ENCODE measurements around the gene CCSER2. TPM values are rescaled to one million over a fixed set of nuclear protein-coding genes. Genes with fewer than 3 reads are reported as not detected.

The CCSER2 gene
- total and polyA plus RNA-seq, 7 donors, result 10.2 to 101 (median 83.2) TPM

DNA sequence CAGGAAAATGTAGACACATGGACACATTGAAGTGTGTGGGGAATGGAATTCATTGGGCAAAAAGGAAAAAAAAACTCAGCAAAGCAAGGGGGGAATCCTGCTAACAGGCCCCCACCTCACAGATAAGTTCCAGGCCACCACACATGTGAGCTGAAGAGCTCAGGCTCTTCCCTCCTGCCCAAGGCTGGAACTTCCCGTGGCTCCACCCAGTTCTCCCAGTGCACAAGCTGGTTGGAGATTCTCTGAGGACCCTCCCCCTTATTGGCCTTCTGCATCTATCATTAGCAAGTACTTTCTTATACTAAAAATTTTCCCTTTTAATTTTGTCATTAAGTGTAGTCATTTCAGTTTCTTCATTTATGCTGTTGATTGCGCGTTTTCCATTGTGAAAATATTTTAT, 190.8 kb downstream of the CCSER2 start:
- WGBS, 2 donors, result 96 to 99% methylated on average over 3 of the region's 3 CpGs
- Histone ChIP-seq H3K4me3 (no peak overlapping the region), H3K27me3 (no peaks in the 10 kb centered on the region), H3K9me3 (no peaks in the 10 kb centered on the region), H3K36me3 (peaks cover 0 to 24% (median 6%) of the 10 kb centered on the region in 4 donors), H3K4me1 (peaks cover 0 to 15% (median 9%) of the 10 kb centered on the region in 4 donors), H3K27ac (no peak overlapping the region)
- no peak for TF ChIP-seq POLR2AphosphoS5 (IDR thresholded peaks at IDR 0.05)
- intact Hi-C loops (cut with DNase I), result no loop called here
- DNase-seq, result no peak

- peaks cover 0 to 6% (median 0%) of the 10 kb centered on the region in 4 donors for H3K36me3 ChIP-seq
- DNase-seq, result no peak
- WGBS, 2 donors, result 85 to 89% methylated on average over 8 of the region's 8 CpGs
- no peaks in the 10 kb centered on the region for H3K9me3 ChIP-seq
- no peak for TF ChIP-seq EP300 (IDR thresholded peaks at IDR 0.05)
- no peak for TF ChIP-seq CTCF (IDR thresholded peaks at IDR 0.05)
- no peak for TF ChIP-seq POLR2A (IDR thresholded peaks at IDR 0.05)
- TF ChIP-seq POLR2AphosphoS5 (IDR thresholded peaks at IDR 0.05), result no peak
- no peak overlapping the region for H3K4me3 ChIP-seq
- no peak overlapping the region for H3K27ac ChIP-seq
- intact Hi-C loops (cut with DNase I), result no loop called here
- no peaks in the 10 kb centered on the region for H3K27me3 ChIP-seq
- H3K4me1 ChIP-seq, result peaks cover 0 to 15% (median 9%) of the 10 kb centered on the region in 4 donors
Observed at GRCh38 chr10:84521013-84521412, 192.6 kb downstream of the CCSER2 start.

DNA sequence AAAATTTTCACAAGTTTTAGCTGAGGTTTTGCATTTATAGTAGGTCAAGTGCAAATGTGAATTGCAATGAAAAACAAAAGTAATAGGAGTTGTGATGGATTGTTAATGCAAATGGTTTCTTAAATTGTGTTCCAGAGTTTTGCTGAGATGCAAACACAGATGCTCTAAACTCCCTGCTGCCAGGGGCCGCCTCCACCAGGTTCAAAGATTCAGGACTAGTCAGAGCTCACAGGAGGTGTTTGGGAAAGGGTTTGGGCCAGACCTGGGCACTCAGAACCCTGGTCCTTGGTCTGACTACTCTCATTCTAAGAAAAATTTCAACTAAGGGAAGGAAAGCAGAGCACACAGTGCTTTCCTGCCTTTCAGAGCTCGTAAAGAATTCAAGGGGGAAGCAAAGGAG, 193.1 kb downstream of the CCSER2 start:
- TF ChIP-seq EP300 (IDR thresholded peaks at IDR 0.05) (no peak), CTCF (IDR thresholded peaks at IDR 0.05) (no peak), POLR2AphosphoS5 (IDR thresholded peaks at IDR 0.05) (no peak), POLR2A (IDR thresholded peaks at IDR 0.05) (no peak)
- Histone ChIP-seq H3K9me3 (no peaks in the 10 kb centered on the region), H3K4me3 (no peak overlapping the region), H3K4me1 (peaks cover 0 to 15% (median 9%) of the 10 kb centered on the region in 4 donors), H3K36me3 (peaks cover 0 to 1% (median 0%) of the 10 kb centered on the region in 4 donors), H3K27me3 (no peaks in the 10 kb centered on the region), H3K27ac (no peak overlapping the region)
- 85% methylated on average over 2 of the region's 2 CpGs for WGBS, 2 donors
- intact Hi-C loops (cut with DNase I), result no loop called here
- no peak for DNase-seq

DNA sequence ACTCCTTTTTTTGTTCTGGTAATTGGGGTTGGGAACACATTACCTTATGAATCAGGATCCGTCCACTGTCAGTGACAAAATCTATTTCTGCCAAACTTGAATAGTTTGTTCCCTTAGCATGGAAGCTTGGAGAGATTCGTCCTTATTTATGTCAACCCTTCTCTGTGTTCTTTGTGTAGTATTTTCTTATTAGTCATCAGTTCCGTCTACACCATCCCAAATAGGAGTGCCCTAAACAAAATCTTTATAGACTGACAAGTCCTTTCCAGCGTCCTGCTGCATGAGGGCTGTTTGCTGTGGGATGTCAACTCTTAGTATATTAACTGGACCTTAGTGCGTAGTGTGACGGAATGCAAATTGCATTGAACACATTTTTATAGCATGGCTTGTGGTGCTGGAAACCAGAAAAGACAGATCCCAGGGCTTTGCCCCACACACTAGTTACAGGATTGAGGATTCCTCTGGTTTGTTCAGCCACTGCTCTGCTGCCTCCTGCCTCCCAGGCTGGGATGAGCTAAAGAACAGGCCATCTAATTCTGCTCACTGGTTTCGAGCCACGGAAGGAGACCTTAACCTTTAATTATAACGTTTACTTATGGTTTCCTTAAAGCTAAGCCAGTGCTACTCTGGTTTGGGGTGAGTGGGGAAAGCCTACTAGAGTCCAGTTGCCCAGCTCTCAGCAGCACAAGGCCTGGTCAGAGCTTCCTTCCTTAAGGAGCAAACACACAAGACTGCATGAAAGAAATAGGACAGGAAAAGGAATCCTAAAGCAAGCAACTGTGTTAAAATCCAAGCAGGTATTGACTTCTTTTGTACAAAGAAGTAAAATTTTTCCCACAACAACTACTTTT, 194.4 kb downstream of the CCSER2 start:
- H3K36me3 ChIP-seq, result no peaks in the 10 kb centered on the region
- no peaks in the 10 kb centered on the region for H3K27me3 ChIP-seq
- 56 to 72% methylated on average over 9 of the region's 9 CpGs for WGBS, 2 donors
- H3K4me1 ChIP-seq, result peaks cover 0 to 15% (median 9%) of the 10 kb centered on the region in 4 donors
- no peak overlapping the region for H3K27ac ChIP-seq
- no peak overlapping the region for H3K4me3 ChIP-seq
- TF ChIP-seq CTCF (IDR thresholded peaks at IDR 0.05) (no peak), POLR2AphosphoS5 (IDR thresholded peaks at IDR 0.05) (no peak), POLR2A (IDR thresholded peaks at IDR 0.05) (no peak), EP300 (IDR thresholded peaks at IDR 0.05) (no peak)
- intact Hi-C loops (cut with DNase I), result no loop called here
- H3K9me3 ChIP-seq, result no peaks in the 10 kb centered on the region
- DNase-seq, result no peak

DNA sequence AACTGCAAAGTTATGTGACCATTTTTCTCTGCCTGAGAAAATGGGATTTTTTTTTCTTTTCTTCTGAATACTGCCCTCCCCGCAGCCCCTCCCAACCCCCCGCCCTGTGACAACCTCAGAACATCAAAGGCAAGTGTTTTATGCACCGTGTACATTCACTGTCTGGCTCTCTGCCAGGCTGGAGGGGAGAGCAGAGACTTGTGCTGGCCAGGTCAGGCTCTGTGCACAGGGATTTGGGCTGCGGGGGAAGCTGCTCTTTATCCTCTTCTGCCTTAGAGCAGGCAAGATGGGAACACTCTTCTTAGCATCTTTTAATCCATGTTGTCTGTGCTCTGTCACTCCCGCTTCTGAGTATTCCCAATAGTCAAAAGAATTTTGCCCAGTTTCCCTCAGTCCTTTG, 195.1 kb downstream of the CCSER2 start:
- no peak overlapping the region for H3K4me3 ChIP-seq
- TF ChIP-seq CTCF (IDR thresholded peaks at IDR 0.05) (no peak), POLR2AphosphoS5 (IDR thresholded peaks at IDR 0.05) (no peak), EP300 (IDR thresholded peaks at IDR 0.05) (no peak), POLR2A (IDR thresholded peaks at IDR 0.05) (no peak)
- no peak overlapping the region for H3K27ac ChIP-seq
- intact Hi-C loops (cut with DNase I), result no loop called here
- DNase-seq, result no peak
- no peaks in the 10 kb centered on the region for H3K9me3 ChIP-seq
- H3K4me1 ChIP-seq, result peaks cover 0 to 15% (median 9%) of the 10 kb centered on the region in 4 donors
- no peaks in the 10 kb centered on the region for H3K27me3 ChIP-seq
- 21 to 47% methylated on average over 5 of the region's 5 CpGs for WGBS, 2 donors
- no peaks in the 10 kb centered on the region for H3K36me3 ChIP-seq
